Dermis microvascular lymphatic vessel endothelial cell (primary cell): ENCODE results near the gene SUMO1. TPM values are rescaled to one million over a fixed set of nuclear protein-coding genes. Genes with fewer than 3 reads are reported as not detected.
"Not testable (repeated sequence)": the region's sequence is repeated elsewhere in the genome, so short reads cannot be mapped to it uniquely, and the experiment has no call there.

Experiments
- DNase-seq, 2 donors: peaks; one replicate each; pipeline versions ENCODE4 v3.0.0 to v3.0.0-alpha.2; 2010; ENCODE audit warnings: low read depth in 2 of 2
- total RNA-seq: library from RNA; depleted of rRNA; stranded (reverse); fragments of >200 nt; gene quantifications from 2 replicates; pipeline ENCODE4 v1.2.1, GENCODE V29; 2014

The SUMO1 gene
- total RNA-seq, result 91.0 and 106 TPM in 2 replicates

DNA sequence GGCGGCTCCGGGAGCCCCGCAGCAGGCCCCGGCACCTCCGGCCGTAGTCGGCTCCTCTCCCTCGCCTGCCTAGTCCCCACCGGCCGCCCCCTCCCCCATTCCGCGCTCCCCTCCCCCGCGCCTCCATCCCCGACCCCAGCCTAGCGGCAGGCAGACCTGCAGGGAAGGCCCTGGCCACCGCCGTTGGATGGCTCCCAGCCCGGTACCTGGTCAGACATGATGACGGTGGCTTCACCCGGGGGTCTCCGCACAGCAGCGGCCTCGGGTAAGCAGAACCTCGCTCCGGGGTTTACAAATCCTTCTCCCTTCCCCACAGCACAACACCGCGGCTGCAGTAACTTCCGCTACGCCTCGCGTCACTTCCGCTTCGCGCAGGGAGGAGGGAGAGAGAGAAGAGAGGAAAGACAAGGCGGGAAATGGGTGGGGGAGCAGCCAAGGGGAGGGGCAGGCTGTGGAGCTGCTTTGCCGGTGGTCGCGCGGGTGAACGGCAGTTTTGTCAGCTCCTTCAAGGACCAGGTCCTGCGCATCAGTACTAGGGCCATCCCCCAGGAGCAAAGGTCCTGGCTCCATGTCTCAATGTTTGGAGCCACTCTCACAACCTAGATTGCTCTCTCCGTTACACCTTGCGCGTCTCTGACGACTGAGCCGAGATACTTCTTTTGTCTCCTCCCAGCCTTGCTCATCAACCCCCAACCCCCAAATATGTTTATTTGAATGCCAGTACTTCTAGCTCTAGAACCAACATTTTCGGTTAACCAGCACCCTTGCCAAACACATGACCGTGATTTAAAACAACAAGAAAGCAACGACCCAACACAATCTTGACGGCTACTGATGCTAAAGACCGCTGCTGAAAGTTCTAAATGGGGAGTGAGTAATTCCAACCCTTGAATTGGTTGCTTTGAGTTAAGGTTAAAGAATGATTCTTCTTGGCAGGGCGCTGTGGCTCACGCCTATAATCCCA, at the start of gene SUMO1:
SUMO1 (minus strand) TSS at position 364 of the 964 bp plus-strand sequence; CDS start at position 218, 146 bp downstream.
- DNase-seq, result peak; percentile 84 to 90

DNA sequence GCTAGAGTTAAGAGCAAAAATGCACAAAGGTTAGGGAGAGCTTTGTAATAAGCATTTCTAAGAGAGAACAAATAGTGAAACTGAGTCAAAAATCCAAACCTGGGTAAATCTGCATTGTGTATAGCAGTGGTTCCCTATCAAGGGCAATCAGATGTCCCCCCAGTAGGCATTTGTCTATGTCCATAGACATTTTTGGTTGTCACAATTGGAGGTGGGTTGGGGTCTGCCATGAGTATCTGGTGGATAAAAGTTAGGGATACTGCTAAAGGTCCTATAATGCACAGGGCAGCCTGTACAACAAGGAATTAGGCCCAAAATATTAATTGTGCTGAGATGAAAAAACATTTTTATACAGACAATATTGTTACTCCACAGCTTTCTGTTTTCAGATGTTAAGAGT, 48.2 kb upstream of the SUMO1 start:
- no peak for DNase-seq

DNA sequence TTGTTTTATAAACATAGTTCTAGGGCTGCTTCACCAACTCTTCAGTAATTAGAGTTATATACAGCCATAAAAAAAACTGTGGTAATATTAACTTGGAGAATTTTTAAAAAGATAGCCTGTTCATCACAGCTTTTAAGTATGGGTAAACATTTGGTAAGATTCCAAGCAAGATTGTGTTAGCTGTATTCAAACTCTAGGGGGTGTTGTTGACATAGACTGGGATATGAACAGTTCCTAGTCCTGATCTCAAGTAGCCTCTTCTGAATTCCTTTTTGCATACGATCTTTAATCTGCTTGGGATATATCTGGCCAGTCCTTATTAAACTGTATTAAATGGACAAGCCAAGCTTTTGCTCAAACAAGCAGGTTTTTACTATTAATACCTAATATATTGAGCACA, 40.5 kb upstream of the SUMO1 start:
- peak in 1 of 2 donors; percentile 86 for DNase-seq

DNA sequence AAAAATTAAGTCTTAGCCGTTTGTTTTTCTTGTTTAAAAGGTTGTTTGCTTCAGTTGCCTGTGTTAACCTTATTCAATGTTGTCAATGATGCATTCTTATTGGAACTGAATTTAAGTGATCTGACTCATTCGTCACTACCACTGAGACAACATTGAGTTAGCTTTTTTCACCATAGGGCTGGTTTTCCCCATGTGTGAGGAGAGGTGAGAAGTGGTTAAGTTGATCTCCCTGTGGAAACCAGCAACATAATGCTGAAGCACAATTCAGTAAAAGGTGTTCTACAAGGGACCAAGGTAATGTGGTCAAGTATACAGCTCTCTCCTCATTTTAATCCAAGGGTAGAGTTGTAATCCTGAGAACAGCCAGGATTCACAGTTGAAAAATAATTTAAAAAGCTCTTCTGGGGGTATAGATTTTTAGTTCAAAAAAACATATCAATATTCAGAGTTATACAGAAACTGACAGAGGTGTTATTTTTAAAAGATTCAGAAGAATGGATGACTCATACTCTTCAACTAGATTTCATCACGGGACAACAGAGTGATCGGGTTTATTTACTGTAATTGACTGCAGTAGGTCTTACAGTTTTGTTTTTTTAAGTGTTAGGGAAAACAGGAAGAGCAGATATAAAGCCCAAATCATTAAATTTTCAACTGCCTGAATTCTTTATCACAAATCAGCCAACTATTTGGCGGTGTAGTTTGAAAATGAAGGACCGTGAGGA, 39.8 kb upstream of the SUMO1 start:
- peak; percentile 58 to 92 for DNase-seq

DNA sequence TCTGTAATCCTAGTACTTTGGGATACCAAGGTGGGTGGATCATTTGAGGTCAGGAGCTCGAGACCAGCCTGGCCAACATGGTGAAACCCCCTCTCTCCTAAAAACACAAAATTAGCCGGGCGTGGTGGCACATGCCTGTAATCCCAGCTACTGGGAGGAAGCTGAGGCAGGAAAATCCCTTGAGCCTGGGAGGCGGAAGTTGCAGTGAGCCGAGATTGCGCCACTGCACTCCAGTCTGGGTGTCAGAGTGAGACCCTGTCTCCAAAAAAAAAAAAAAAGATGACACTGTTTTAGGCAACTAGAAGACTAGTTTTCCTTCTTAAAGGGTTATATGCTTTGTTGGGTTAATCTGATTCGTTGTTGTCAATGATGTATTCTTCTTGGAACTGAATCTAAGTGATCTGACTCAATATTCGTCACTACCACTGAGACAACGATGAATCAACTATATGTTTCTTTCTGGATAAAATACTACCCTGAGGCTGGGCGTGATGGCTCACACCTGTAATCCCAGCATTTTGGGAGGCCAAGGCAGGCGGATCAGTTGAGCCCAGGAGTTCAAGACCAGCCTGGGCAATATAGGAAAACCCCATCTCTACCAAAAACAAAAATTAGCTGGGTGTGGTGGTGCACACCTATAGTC, 37.8 kb upstream of the SUMO1 start:
- DNase-seq, result peak in 1 of 2 donors; percentile 11

DNA sequence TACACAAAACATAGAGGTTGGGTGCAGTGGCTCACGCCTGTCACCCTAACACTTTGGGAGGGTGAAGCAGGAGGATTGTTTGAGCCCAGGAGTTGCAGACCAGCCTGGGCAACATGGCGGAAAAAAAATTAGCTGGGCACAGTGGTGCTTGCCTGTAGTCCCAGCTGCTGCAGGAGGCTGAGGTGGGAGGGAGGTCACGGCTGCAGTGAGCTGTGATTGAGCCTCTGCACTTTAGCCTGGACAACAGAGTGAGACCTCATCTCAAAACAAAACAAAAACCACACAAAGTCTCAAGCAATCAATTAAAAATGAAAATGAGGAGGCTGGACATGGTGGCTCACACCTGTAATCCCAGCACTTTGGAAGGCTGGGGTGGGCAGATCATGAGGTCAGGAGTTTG, 32.1 kb upstream of the SUMO1 start:
- DNase-seq, result no peak

DNA sequence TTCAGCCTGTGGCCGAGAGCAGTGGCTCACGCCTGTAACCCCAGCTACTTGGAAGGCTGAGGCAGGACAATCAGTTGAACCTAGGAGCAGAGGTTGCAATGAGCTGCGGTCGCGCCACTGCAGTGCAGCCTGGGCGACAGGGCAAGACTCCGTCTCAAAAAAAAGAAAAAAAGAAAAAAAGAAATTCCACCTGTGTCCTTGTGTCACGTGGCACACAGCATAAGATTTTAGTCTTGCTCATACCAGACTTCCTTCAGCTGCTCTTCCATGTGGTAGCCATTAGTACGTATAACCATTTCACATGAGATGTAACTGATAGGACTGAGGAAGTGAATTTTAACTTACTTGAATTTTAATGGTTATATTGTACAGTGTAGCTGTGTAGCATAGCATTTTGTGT, 31.2 kb upstream of the SUMO1 start:
- DNase-seq, result no peak

DNA sequence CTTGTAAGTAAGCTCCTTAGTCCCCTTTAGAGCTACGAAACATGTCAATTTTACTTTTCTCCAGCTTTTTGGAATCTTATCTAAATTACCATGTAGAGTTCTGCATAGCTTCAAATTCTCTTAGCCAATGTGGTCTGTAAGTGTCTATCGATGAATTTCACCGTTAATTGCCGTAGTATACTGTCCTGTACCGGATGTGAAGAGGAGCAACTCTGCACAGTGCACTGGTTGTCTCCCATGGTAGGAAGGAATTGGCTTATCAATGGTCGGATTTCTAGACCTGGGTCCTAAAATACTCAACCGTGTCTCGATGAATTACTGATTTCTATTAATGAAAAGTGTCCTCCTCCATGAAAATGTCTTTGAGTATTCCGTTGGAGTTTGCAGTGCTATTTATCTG, 29.1 kb upstream of the SUMO1 start:
- DNase-seq, result no peak

DNA sequence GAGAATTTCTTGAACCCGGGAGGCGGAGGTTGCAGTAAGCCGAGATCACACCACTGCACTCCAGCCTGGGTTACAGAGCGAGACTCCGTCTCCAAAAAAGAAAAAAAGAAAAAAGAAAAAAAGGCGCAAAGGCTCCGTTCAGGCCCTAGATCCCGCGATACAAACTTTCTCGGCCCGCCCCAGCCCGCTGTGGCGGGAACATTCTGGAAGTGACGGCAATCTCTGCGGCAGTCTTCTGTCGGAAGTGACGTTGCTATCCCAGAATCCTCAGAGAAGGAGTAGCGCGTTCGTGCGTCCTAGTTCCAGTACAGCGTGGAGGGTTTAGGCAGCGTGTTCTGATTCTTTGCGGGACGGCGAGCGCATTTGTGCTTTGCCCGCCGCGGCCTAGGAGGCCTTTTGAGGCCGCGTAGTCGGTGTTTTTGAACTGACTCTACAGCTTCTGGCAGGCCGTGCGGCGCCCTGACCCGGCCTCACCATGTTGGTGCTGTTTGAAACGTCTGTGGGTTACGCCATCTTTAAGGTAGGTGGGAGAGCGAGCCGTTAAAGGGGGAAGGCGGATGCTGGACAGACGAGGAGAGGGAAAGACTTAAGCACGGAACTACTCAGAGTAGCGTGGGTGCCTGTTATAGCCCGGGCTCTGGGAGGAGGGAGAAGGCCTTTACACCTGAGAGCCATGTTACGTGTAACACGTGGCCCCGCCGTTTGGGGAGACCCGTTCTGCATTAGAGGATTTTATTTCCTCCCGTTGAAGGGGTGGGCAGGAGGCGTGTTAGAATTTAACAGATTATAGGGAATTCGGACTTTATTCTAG, 27.3 kb upstream of the SUMO1 start, which contains the start of gene NOP58:
NOP58 (plus strand) TSS at position 297 of the 811 bp plus-strand sequence; CDS start at position 476, 179 bp downstream.
- DNase-seq, result peak; percentile 92 to 96

DNA sequence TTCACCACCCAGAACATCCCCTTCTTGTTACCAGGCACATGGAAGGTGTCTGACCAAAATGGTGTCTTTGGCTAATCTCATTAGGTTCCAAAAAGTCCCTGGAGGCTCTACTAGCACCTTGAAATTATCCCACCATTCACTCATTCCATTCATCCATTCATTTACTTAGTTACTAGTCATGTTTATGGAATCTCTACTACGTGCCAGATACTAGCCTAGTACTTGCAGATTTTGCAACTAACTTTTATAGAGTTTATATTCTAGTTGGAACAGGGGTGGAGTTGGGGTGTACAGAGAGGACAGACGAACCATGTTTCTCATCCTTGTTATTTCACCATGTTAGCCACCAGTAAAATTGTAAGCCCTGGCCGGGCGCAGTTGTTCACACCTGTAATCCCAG, 23.1 kb upstream of the SUMO1 start:
- DNase-seq, result no peak

DNA sequence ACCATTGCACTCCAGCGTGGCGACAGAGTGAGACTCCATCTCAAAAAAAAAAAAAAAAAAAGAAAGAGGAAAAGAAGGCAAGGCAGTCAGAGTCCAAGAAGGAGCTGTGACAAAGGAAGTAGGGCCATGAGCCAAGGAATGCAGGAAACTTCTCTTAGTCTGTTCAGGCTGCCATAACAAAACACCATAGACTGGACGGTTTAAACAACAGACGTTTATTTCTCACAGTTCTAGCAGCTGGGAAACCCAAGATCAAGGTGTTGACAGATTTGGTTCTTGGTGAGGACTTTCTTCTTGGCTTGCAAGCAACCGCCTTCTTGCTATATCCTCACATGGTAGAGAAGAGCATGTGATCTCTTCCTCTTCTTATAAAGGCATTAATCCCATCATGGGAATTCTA, 13.1 kb upstream of the SUMO1 start:
- DNase-seq, result peak in 1 of 2 donors; percentile 94

DNA sequence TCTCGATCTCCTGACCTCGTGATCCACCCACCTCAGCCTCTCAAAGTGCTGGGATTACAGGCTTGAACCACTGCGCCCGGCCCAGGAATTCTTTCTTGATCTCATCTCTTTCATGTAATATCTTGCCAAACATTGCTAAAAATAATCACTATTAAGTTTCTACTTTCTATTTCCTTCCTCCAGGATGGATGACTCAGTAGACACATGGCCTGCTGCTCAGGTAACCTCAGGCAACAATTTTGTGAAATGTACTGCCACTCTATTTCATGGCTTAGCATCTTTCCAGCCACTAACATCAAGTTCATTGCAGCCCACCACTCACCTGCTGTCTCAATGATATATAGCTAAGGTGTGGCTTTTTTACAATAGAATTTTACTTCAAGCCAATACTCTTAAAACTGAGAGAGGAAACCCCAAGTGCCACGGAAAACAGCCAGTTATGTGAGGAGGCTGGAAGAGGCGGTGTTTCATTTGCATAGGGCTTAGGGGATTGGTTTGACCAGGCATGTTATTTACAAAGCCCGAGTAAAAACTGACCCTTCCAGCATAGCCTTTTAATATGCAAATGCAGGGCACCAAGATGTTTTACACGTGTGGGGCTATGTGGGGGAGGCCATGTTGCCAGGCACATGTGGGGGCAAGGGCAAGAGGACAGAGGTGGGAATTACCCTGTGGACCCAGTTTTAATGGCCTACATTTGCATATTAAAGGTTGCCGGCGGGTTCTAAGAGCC, 11.3 kb upstream of the SUMO1 start:
- peak; percentile 40 to 78 for DNase-seq

DNA sequence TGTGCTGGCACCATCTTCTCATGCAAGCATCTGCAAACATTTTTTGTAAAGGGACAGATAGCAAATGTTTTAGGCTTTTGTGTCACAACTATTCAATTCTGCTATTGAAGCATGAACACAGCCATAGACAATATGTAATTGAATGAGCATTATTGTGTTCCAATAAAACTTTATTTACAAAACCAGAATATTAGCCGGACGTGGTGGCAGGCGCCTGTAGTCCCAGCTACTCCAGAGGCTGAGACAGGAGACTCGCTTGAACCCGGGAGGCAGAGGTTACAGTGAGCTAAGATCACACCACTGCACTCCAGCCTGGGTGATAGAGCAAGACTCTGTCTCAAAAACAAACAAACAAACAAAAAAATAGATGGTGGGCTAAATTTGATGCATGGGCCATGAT, 9.3 kb upstream of the SUMO1 start:
- DNase-seq, result not testable (repeated sequence)

DNA sequence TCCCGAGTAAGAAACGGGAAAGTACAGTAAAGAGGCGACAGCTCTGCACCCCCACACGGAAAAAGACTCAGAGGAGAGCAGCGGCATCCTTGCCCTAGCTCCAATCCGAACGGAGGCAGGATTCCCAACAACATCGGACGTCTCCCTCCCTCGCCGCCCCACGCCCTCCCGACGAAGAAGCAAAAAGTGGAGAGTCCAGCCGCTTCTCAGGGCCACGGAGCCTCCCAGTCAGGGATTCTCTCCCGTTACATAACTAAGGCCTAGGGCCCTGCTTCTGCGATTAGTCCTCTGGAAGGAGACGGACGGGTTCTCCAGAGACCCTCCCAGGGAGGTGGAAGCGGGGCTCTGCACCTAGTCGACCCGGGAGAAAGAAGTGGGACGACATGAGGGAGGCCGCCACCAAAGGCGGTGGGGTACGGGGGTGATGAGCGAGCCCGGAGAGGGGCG, 587 bp downstream of the SUMO1 start:
- peak in 1 of 2 donors; percentile 61 for DNase-seq

DNA sequence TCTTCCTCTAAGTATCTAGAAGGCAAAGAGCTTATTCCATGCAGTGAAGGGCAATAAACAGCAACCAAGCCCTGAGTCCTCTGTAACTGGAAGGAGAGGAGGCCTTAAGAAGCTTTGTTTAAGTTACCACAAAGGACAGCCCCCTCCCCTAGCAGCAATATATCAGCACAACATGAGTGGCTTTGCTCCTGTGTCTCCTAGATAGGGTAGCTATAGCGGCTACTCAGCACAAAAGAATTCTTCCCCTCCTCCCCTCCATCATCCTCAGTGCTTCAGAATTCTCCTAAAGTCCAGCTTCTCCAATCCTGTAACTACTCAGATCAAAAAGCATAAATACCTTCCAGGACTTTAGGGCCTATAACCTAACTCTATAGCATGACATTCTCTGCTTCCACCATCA, 16.5 kb downstream of the SUMO1 start:
- DNase-seq, result no peak

DNA sequence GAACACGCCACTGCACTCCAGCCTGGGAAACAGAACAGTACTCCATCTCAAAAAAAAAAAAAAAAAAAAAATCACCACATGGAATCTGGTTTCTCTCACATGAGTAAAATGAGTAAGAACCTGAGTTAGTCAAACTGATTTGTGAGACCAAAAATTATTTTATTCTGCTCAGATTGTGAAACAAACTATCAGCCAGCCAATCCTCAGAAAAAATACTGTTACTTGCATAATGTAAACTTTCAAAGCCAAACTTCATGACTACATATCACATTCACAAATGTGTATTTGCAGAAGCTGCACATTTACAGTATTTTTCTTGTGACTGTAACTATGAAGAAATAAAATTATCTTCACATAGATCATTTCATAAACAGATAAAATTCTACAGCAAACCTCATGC, 23.2 kb downstream of the SUMO1 start:
- DNase-seq, result no peak

DNA sequence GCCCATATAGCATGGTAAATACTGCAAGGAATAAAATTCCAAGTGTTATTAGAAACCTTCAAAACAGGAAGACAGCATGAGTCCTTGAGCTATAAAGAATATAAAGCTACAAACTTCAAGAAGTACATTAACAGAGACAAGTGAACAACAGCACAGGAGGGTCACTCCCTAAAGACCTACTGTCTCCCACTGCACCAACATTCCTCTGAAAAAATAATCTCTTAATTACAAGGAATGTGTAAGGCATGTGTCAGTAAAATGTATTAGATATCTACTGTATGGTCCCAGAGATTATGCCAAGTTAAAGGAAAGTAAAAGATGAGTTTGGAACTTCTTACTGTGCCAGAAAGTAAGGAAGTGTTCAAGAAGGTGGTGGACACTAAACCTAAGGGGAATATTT, 29.9 kb downstream of the SUMO1 start:
- no peak for DNase-seq

DNA sequence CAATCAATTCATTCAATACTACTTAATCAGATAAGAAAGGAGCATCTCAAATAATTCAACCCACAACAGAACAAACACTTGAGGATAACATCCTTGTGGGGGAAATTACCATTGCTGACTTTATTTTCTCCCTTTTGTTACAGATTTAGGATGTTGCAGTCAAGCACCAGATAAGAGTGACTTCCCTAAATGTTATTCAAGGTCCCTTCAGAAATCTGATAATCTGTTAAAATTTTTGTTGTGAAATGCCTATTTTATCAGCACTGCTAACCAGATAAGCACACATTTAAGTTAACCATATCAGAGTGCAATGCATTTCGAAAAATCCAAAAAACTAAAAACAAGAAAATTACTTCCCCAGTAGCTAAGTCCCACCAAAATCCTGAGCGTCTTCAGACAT, 33.5 kb downstream of the SUMO1 start:
- DNase-seq, result no peak

DNA sequence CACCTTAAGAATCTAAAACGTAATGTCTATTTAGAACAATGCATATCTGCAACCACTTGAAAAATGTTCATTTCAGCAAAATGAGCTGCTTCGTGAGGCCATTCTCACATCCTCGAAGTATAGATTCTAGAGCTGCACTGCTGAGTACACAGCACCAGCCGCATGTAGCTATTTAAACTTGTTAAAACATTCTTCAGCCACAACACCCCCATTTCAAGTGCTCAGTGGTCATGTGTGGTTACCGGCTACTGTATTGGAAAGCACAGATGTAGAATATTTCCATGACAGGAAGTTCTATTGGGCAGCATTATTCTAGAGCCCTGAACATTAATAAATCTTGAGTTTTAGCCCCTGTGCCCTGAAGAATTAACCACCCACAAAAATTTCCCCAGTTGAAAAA, 35.0 kb downstream of the SUMO1 start:
- DNase-seq, result no peak
